Right atrium auricular region (tissue), 2 donors: ENCODE results near the gene IFT74. TPM values are rescaled to one million over a fixed set of nuclear protein-coding genes. Genes with fewer than 3 reads are reported as not detected.

ENCODE experiments used
- DNase-seq: peaks from one replicate; pipeline ENCODE4 v3.0.0-alpha.2; 2019; ENCODE audit warnings: low spot score
- H3K27ac ChIP-seq, 2 donors: fragments of 200-600 bp; sonication (generic); 1 replicate in 1 of 2; 2 replicates in 1 of 2; pipeline ENCODE4 v1.5.1; 2016 to 2019
- H3K27me3 ChIP-seq, 2 donors: fragments of 200-600 bp; sonication (generic); one replicate each; pipeline versions ENCODE4 v1.5.1 to v1.6.0; 2017 to 2019
- H3K36me3 ChIP-seq: fragments of 200-600 bp; sonication (generic); one replicate; pipeline ENCODE4 v1.5.1; 2016
- H3K4me1 ChIP-seq, 2 donors: fragments of 200-600 bp; sonication (generic); one replicate each; pipeline versions ENCODE4 v1.5.1 to v1.6.0; 2017 to 2019
- H3K4me3 ChIP-seq, 2 donors: fragments of 200-600 bp; sonication (generic); 1 replicate in 1 of 2; 2 replicates in 1 of 2; pipeline ENCODE4 v1.5.1; 2017 to 2019; ENCODE audit warnings: mild to moderate bottlenecking in 1 of 2, moderate library complexity in 1 of 2
- H3K9me3 ChIP-seq, 2 donors: fragments of 200-600 bp; sonication (generic); one replicate each; pipeline ENCODE4 v1.5.1; 2019
- CTCF ChIP-seq, 2 donors: fragments of 200-600 bp; sonication (generic); IDR thresholded peaks; one replicate each; pipeline ENCODE4 v1.5.1; 2019; ENCODE audit warnings: antibody characterized with exemption in 2 of 2
- total RNA-seq, 2 donors: library from RNA; depleted of rRNA; stranded (reverse); fragments of >200 nt; gene quantifications; one replicate each; pipeline ENCODE4 v1.1.0, GENCODE V29; 2016

IFT74 gene
- total RNA-seq, 2 donors from 2014 or later, result 9.0 to 10.6 TPM

DNA sequence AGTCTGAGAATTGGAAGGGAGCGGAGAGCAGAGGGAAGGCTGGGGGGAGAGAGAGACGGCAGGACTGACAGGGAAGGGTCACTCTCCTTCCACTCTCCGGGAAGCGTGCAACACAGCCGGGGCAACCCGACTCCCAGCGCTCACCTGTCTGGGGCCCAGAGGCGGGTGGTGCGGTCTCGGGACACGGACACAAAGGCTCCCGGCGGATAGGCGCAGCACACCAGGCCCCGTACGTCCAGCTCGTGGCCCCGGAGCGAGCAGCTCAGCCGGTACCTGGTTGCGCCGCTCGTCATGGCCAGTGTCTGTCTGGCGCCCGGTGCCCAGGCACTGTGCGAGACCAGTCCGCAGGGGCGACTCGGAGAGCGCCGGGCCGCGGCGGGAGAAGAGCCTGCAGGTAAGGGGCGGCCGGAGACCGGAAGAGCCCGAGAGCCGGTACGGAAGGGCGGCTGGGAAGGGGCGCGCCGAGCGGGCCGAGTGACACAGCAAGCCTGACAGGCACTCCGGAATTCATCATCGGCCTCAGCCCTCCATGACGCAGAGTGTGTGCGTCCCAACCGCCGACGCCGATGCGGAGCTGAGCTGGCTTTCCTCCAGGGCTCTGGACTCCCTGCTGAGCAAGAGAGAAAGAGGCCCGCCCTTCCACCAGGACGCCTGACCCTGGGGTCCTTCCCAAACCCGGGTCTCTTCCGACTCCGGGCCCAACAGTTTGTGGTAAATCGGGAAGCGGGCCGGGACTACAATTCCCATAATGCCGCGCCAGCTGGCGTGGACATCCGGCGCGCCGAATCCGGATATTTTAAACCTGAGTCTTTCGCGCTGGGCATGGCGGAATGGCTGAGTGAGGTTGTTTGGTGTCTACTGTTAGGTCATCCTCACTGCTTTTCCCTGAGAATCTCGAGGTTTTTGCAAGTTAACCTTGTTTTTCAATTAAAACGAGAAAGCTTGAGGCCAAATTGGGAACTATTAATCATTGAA, 9.2 kb upstream of the IFT74 start, which contains the start of gene PLAA:
TSS of gene PLAA (minus strand) at position 490 of the 975 bp plus-strand sequence. CDS start at position 293, 197 bp downstream.
- peak within 1 kb of the TSS; percentile 94 to 99 for H3K27ac ChIP-seq
- peak within 1 kb of the TSS; percentile 74 to 98 for H3K4me3 ChIP-seq
- TF ChIP-seq CTCF (IDR thresholded peaks at IDR 0.05), result peak in 1 of 2 donors; percentile 29
- DNase-seq, result peak; percentile 93
- H3K9me3 ChIP-seq, result no peaks in the 10 kb centered on the region
- H3K4me1 ChIP-seq, result peaks cover 0 to 27% of the 10 kb centered on the region in 2 donors
- no peaks in the 10 kb centered on the region for H3K27me3 ChIP-seq
- H3K36me3 ChIP-seq, result no peaks in the 10 kb centered on the region

DNA sequence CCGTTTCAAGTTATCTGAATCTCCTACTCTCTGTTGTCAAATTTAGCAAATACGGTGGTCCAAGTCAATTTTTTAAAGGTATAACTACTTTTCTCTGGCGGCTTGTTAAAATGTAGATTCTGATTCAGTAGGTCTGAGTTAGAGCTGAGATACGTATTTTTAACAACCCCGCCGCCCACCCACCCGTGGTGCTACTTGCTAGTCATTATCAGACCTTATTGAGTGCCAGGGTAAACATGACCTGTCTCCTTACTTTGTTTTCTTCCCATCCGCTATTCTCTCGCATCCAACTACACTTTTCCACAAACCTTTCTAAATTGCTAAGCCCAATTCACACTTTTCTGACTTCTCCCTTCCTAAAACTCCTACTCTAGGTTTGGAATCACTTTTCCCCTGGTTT, 8.5 kb upstream of the IFT74 start:
- peak overlapping the region; percentile 74 to 98 for H3K4me3 ChIP-seq
- no peaks in the 10 kb centered on the region for H3K9me3 ChIP-seq
- H3K36me3 ChIP-seq, result no peaks in the 10 kb centered on the region
- no peaks in the 10 kb centered on the region for H3K27me3 ChIP-seq
- peak overlapping the region; percentile 94 to 99 for H3K27ac ChIP-seq
- TF ChIP-seq CTCF (IDR thresholded peaks at IDR 0.05), result no peak
- peaks cover 0 to 27% of the 10 kb centered on the region in 2 donors for H3K4me1 ChIP-seq
- no peak for DNase-seq

GRCh38 chr9:26949637-26950069, 6.6 kb upstream of the IFT74 start:
- Histone ChIP-seq H3K27me3 (no peaks in the 10 kb centered on the region), H3K4me3 (no peak overlapping the region), H3K27ac (no peak overlapping the region), H3K36me3 (no peaks in the 10 kb centered on the region), H3K9me3 (no peaks in the 10 kb centered on the region), H3K4me1 (peaks cover 0 to 23% of the 10 kb centered on the region in 2 donors)
- DNase-seq, result no peak
- no peak for TF ChIP-seq CTCF (IDR thresholded peaks at IDR 0.05)

DNA sequence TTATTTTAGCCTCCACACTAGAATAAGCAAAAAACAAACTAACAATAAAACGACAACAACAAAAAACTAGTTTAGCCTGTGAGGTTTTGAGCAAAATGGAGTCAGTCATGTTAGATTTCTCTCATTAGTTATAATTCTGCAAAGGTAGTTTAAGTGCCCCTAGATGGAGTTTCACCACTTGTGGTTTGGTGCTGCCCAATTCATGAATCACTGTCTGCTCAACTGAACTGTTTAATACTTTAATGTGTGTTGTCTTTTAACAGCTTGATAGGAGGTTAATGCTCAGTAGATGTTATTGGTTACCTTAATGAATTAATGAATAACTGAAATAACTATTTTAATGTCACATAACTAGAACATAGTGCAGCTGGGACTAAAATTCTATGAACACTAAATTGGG, 5.7 kb upstream of the IFT74 start:
- Histone ChIP-seq H3K9me3 (no peaks in the 10 kb centered on the region), H3K4me1 (peaks cover 0 to 20% of the 10 kb centered on the region in 2 donors), H3K4me3 (no peak overlapping the region), H3K36me3 (no peaks in the 10 kb centered on the region), H3K27ac (no peak overlapping the region), H3K27me3 (no peaks in the 10 kb centered on the region)
- no peak for DNase-seq
- TF ChIP-seq CTCF (IDR thresholded peaks at IDR 0.05), result no peak

- H3K4me1 ChIP-seq, result peaks cover 0 to 16% of the 10 kb centered on the region in 2 donors
- H3K36me3 ChIP-seq, result no peaks in the 10 kb centered on the region
Measured at GRCh38 chr9:26951794-26952193, 4.4 kb upstream of the IFT74 start.

More at GRCh38 chr9:26951794-26952193, 4.4 kb upstream of the IFT74 start:
- H3K9me3 ChIP-seq, result no peaks in the 10 kb centered on the region
- H3K4me3 ChIP-seq, result no peak overlapping the region
- no peaks in the 10 kb centered on the region for H3K27me3 ChIP-seq
- H3K27ac ChIP-seq, result no peak overlapping the region
- no peak for TF ChIP-seq CTCF (IDR thresholded peaks at IDR 0.05)
- no peak for DNase-seq
